GM18519 (cell line): ENCODE results near the gene CFL1.

Experiments
- ATAC-seq: cut with Tn5 transposase; IDR thresholded peaks from one replicate; pipeline ENCODE4 v1.9.1; 2021; ENCODE audit warnings: mild to moderate bottlenecking, moderate library complexity; ENCODE audit not compliant: unreplicated experiment, low FRiP score

CFL1 gene

GRCh38 chr11:65870706-65871681 is 13.0 kb upstream of the CFL1 start:
- no peak for ATAC-seq

- no peak for ATAC-seq
These were observed 12.3 kb upstream of the CFL1 start for GRCh38 chr11:65870307-65870658.

- ATAC-seq, result no peak
These were observed 11.8 kb upstream of the CFL1 start for GRCh38 chr11:65869643-65870306.

- no peak for ATAC-seq
These were observed 10.9 kb upstream of the CFL1 start for GRCh38 chr11:65868907-65869306.

- no peak for ATAC-seq
These were observed 10.2 kb upstream of the CFL1 start for GRCh38 chr11:65868076-65868667.

- no peak for ATAC-seq
These were observed 9.5 kb upstream of the CFL1 start for GRCh38 chr11:65867284-65868071.

- no peak for ATAC-seq
These were observed 8.7 kb upstream of the CFL1 start for GRCh38 chr11:65866509-65867283.

GRCh38 chr11:65865550-65866172 is 7.7 kb upstream of the CFL1 start:
- ATAC-seq, result no peak

GRCh38 chr11:65864706-65865471 is 6.9 kb upstream of the CFL1 start:
- ATAC-seq, result no peak

GRCh38 chr11:65863889-65864705 is 6.1 kb upstream of the CFL1 start:
- no peak for ATAC-seq

- no peak for ATAC-seq
These were observed 5.2 kb upstream of the CFL1 start for GRCh38 chr11:65862941-65863888.

- no peak for ATAC-seq
These were observed 4.3 kb upstream of the CFL1 start for GRCh38 chr11:65862191-65862735.

GRCh38 chr11:65861533-65862183 is 3.7 kb upstream of the CFL1 start:
- no peak for ATAC-seq

- ATAC-seq, result no peak
These were observed 3.2 kb upstream of the CFL1 start for GRCh38 chr11:65861165-65861505.

- no peak for ATAC-seq
These were observed 2.5 kb upstream of the CFL1 start, which contains the start of gene MUS81 for GRCh38 chr11:65860278-65861164. TSS of gene MUS81 (plus strand) at chr11:65860433. CDS start at chr11:65860754, 321 bp downstream.
